Smooth muscle cell (in vitro differentiated cells): ENCODE results near the gene GBE1. TPM values are rescaled to one million over a fixed set of nuclear protein-coding genes. Genes with fewer than 3 reads are reported as not detected.

Experiments used
- DNase-seq: peaks from one replicate; lab custom pipeline; 2025; ENCODE audit not compliant: unreplicated experiment; lab: John Stamatoyannopoulos, UW
- H2AFZ ChIP-seq: fragments of 200-600 bp; sonication (generic); 2 replicates; pipeline ENCODE4 v1.6.0; 2016; ENCODE audit warnings: antibody characterized with exemption, low read depth, mild to moderate bottlenecking
- H3F3A ChIP-seq: fragments of 200-600 bp; sonication (generic); 2 replicates; pipeline ENCODE4 v1.6.0; 2017; ENCODE audit warnings: antibody characterized with exemption, low read depth
- H3K27ac ChIP-seq: fragments of 200-600 bp; sonication (generic); 2 replicates; pipeline ENCODE4 v1.5.1; 2016; ENCODE audit warnings: low read depth, mild to moderate bottlenecking
- H3K27me3 ChIP-seq: fragments of 200-600 bp; sonication (generic); 2 replicates; pipeline ENCODE4 v1.6.1; 2016; ENCODE audit warnings: low read depth, mild to moderate bottlenecking
- H3K36me3 ChIP-seq: fragments of 200-600 bp; sonication (generic); 2 replicates; pipeline ENCODE4 v1.5.1; 2016; ENCODE audit warnings: low read depth
- H3K4me1 ChIP-seq: fragments of 200-600 bp; sonication (generic); 2 replicates; pipeline ENCODE4 v1.5.1; 2016; ENCODE audit warnings: low read depth
- H3K4me2 ChIP-seq: fragments of 200-600 bp; sonication (generic); 2 replicates; pipeline ENCODE4 v1.6.0; 2016; ENCODE audit warnings: mild to moderate bottlenecking
- H3K4me3 ChIP-seq: fragments of 200-600 bp; sonication (generic); 2 replicates; pipeline ENCODE4 v1.5.1; 2016; ENCODE audit warnings: mild to moderate bottlenecking
- H3K79me2 ChIP-seq: fragments of 200-600 bp; sonication (generic); 2 replicates; pipeline ENCODE4 v1.6.0; 2016; ENCODE audit warnings: low read depth, mild to moderate bottlenecking
- H3K9ac ChIP-seq: fragments of 200-600 bp; sonication (generic); 2 replicates; pipeline ENCODE4 v1.6.0; 2016; ENCODE audit warnings: low read depth
- H3K9me3 ChIP-seq: fragments of 200-600 bp; sonication (generic); replicated peaks from 2 replicates; pipeline ENCODE4 v1.5.1; 2016; ENCODE audit warnings: low read depth
- H4K20me1 ChIP-seq: fragments of 200-600 bp; sonication (generic); 2 replicates; pipeline ENCODE4 v1.6.0; 2016; ENCODE audit warnings: low read depth
- WGBS: methylation state at CpG from one replicate; pipeline ENCODE4 v1.1.7; 2016; ENCODE audit warnings: low lambda C conversion rate; 5-methylcytosine and 5-hydroxymethylcytosine counted together
- polyA plus RNA-seq: library from polyadenylated mRNA; unstranded; fragments of >200 nt; fragmentation: Nextera tagmentation; extraction: Ambion mirVana; gene quantifications from 2 replicates; pipeline ENCODE4 v1.2.1, GENCODE V29; 2016
- total RNA-seq: library from RNA; depleted of rRNA; stranded (reverse); fragments of >200 nt; gene quantifications from 2 replicates; pipeline ENCODE4 v1.2.3, GENCODE V29; 2014
- TF ChIP-seq, protein P1 (sequence below): fragments of 200-600 bp; sonication (generic); IDR thresholded peaks from 2 replicates; pipeline ENCODE4 v1.5.1; 2017; ENCODE audit warnings: borderline replicate concordance, mild to moderate bottlenecking, antibody characterized with exemption; ENCODE audit not compliant: insufficient read depth, poor library complexity, severe bottlenecking

Gene GBE1
- total and polyA plus RNA-seq, 2 experiments from 2014 or later: 23.4 to 50.8 TPM

DNA sequence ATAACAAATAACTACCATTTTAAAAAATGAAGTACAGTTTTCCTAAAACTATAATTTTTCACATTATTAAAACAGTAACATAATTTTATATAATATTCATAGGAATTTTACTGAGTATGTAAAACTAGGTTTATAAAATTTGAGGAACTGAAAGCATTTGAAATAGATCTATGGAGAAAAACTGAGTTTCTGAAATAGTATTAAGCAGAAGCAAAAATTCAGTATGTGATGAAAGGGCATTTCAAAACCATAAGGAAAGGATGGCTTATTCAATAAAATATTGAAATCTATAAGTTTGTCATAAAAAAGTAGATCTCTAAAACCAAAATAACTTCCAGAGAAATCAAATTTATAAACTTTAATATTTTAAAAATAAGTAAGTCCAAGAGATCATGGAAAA is 53.4 kb downstream of the GBE1 start:
- no peak overlapping the region for H3K9ac ChIP-seq
- H3K79me2 ChIP-seq: peaks cover 10% of the 10 kb centered on the region
- no peaks in the 10 kb centered on the region for H3K27me3 ChIP-seq
- no peak overlapping the region for H3K27ac ChIP-seq
- no peaks in the 10 kb centered on the region for H3F3A ChIP-seq
- TF ChIP-seq, protein P1, sequence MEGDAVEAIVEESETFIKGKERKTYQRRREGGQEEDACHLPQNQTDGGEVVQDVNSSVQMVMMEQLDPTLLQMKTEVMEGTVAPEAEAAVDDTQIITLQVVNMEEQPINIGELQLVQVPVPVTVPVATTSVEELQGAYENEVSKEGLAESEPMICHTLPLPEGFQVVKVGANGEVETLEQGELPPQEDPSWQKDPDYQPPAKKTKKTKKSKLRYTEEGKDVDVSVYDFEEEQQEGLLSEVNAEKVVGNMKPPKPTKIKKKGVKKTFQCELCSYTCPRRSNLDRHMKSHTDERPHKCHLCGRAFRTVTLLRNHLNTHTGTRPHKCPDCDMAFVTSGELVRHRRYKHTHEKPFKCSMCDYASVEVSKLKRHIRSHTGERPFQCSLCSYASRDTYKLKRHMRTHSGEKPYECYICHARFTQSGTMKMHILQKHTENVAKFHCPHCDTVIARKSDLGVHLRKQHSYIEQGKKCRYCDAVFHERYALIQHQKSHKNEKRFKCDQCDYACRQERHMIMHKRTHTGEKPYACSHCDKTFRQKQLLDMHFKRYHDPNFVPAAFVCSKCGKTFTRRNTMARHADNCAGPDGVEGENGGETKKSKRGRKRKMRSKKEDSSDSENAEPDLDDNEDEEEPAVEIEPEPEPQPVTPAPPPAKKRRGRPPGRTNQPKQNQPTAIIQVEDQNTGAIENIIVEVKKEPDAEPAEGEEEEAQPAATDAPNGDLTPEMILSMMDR: no peak
- no peak overlapping the region for H3K4me2 ChIP-seq
- H4K20me1 ChIP-seq: peaks cover 19% of the 10 kb centered on the region
- H3K36me3 ChIP-seq: no peaks in the 10 kb centered on the region
- no peak for DNase-seq
- H2AFZ ChIP-seq: no peak overlapping the region
- H3K4me1 ChIP-seq: no peaks in the 10 kb centered on the region
- no peak overlapping the region for H3K4me3 ChIP-seq
- no peaks in the 10 kb centered on the region for H3K9me3 ChIP-seq

DNA sequence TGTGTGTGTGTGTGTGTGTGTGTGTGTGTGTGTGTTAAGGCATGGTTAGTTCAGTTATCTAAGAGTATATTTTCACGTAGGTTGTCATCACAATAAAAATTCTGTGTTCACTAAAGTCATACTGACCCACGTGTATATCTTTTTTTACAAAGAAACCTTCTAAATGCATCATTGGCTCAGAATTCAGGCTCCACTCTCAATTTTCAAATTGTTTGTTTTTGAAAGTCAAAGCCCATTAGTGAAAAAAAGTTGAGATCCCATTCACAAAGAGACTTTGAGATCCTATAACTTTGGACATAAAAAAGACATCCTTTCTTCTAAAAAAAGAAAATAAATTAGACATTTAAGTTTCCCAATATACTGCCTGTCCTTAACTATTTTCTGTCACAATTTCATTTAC is 59.3 kb downstream of the GBE1 start:
- Histone ChIP-seq H3K36me3 (no peaks in the 10 kb centered on the region), H3K27me3 (no peaks in the 10 kb centered on the region), H2AFZ (no peak overlapping the region), H3K4me2 (no peak overlapping the region), H3K79me2 (peaks cover 5% of the 10 kb centered on the region), H3K9me3 (no peaks in the 10 kb centered on the region), H3K4me1 (no peaks in the 10 kb centered on the region), H4K20me1 (peaks cover 5% of the 10 kb centered on the region), H3K27ac (no peak overlapping the region), H3F3A (no peaks in the 10 kb centered on the region), H3K4me3 (no peak overlapping the region), H3K9ac (no peak overlapping the region)
- TF ChIP-seq, protein P1: no peak
- DNase-seq: no peak
- WGBS: 83% methylated on average over 2 of the region's 2 CpGs

DNA sequence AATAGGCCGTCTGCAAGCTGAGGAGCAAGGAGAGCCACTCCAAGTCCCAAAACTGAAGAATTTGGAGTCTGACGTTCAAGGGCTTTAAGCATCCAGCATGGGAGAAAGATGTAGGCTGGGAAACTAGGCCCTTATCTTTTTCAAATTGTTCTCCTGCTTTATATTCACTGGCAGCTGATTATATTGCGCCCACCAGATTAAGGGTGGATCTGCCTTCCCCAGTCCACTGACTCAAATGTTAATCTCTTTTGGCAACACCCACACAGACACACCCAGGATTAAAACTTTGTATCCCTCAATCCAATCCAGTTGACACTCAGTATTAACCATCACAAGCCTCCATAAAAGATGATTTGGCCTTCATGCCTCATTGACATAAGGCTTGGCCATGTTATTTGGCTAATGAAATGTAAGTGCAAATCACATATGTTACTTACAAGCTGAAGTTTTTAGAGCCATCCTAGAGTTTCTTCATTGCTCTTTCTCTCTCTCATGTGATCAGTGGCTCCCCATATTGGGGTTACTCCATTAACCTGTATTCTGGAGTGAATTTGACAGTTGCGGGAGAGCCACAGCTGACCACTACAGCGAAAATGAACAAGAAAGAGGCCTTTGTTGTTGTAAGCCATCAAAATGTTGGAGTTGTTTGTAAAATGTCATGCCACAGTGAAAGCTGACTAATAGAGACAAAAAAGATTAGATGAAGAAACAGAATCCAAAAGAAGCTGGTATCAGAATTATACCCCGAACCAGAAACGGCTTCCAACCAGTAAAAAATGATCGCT is 61.7 kb downstream of the GBE1 start:
- no peaks in the 10 kb centered on the region for H4K20me1 ChIP-seq
- no peaks in the 10 kb centered on the region for H3K4me1 ChIP-seq
- H3K4me2 ChIP-seq: no peak overlapping the region
- TF ChIP-seq, protein P1: no peak
- no peaks in the 10 kb centered on the region for H3K79me2 ChIP-seq
- H2AFZ ChIP-seq: no peak overlapping the region
- no peaks in the 10 kb centered on the region for H3F3A ChIP-seq
- no peaks in the 10 kb centered on the region for H3K27me3 ChIP-seq
- WGBS: 77% methylated on average over 8 of the region's 8 CpGs
- H3K4me3 ChIP-seq: no peak overlapping the region
- no peaks in the 10 kb centered on the region for H3K9me3 ChIP-seq
- no peak overlapping the region for H3K9ac ChIP-seq
- no peaks in the 10 kb centered on the region for H3K36me3 ChIP-seq
- DNase-seq: no peak
- H3K27ac ChIP-seq: no peak overlapping the region

DNA sequence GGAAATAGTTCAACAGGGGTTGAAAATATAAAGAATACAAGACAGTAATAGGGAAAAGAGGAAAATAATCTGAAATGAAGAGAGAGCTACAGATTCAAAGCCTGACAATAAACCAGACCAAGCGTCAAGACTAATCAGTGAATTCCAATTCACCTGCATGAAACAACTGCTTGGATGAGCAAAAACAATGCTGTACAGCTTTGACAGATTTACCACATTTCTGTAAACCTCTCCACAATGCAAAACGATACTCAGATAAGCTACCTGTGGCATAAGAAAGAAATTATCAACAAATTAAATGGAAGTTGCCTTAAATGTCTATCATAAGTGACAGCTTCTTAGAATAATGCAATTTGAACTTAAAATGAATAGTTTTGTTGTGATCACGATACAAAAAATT is 65.4 kb downstream of the GBE1 start:
- TF ChIP-seq, protein P1: no peak
- 94% methylated on average over 3 of the region's 3 CpGs for WGBS
- no peak overlapping the region for H3K4me2 ChIP-seq
- H4K20me1 ChIP-seq: no peaks in the 10 kb centered on the region
- no peaks in the 10 kb centered on the region for H3K27me3 ChIP-seq
- no peak overlapping the region for H3K9ac ChIP-seq
- H3K4me3 ChIP-seq: no peak overlapping the region
- H3F3A ChIP-seq: no peaks in the 10 kb centered on the region
- DNase-seq: no peak
- no peaks in the 10 kb centered on the region for H3K36me3 ChIP-seq
- H3K79me2 ChIP-seq: no peaks in the 10 kb centered on the region
- H3K4me1 ChIP-seq: no peaks in the 10 kb centered on the region
- H2AFZ ChIP-seq: no peak overlapping the region
- H3K9me3 ChIP-seq: no peaks in the 10 kb centered on the region
- H3K27ac ChIP-seq: no peak overlapping the region
